IPS DF 4.7 (cell line): ENCODE data around the gene STK32B.
"Not testable (repeated sequence)": the region's sequence is repeated elsewhere in the genome, so short reads cannot be mapped to it uniquely, and the experiment has no call there.

Experiments
- DNase-seq: peaks from one replicate; pipeline ENCODE4 v3.0.0-alpha.2; 2013; ENCODE audit warnings: low spot score; ENCODE audit errors: extremely low read depth

Gene STK32B

DNA sequence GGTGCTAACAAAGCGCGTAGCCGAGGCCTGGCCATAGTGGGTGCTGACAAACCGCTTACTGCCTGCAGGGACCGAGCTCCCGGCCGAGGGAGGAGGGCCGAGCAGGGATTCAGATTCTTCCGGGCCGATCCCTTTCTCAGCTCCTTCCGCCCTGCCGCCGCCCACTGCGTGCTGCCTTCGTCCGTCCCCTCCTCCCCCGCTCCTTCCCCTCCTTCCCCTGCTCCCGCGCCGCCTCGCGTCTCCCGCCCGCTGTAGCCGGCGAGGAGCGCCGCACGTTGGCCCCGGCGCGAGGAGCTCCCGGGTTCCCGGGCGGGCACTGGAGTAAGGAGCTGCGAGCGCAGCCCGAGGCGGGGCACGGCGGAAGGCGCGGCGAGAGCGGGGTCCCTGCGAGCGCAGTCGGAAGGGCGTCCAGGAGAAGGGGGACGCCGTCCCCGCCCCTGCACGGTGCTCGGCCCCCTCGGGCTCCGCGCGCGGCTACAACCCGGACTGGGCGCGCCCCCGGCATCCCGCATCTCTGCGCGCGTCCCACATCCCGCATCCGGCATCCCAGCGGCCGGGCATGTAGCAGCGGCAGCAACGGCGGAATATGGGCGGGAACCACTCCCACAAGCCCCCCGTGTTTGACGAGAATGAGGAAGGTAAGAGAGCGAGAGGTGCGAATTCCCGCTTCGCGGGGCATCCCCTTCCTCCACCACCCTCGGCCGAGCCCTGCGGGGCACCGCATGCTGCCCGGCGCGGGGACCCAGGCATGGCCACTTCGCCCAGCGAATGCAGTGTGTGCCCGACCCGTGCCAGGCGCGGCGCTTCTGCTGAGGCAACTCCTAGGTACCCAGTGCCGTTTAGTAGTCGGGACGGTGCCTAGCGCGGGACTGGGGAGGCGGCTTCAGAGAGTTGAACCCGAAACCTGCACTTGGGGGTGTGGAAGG, at the start of gene STK32B:
Gene STK32B, plus strand, starts transcription at position 203 of the 926 bp plus-strand sequence.
- no peak for DNase-seq

DNA sequence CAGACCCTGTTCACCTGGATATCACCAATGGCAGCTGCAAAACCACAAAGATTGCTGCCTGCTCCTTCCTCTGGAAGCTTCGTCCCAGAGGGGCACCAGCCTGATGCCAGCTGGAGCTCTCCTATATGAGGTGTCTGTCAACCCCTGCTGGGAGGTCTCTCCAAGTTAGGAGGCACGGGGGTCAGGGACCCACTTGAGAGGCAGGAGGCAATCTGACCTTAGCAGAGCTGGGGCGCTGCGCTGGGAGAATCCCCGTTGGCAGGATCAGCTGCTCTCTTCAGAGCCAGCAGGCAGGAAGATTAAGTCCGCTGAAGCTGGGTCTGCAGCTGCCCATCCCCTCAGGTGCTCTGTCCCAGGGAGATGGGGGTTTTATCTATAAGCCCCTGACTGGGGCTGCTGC, 49.6 kb upstream of the STK32B start:
- DNase-seq: not testable (repeated sequence)

DNA sequence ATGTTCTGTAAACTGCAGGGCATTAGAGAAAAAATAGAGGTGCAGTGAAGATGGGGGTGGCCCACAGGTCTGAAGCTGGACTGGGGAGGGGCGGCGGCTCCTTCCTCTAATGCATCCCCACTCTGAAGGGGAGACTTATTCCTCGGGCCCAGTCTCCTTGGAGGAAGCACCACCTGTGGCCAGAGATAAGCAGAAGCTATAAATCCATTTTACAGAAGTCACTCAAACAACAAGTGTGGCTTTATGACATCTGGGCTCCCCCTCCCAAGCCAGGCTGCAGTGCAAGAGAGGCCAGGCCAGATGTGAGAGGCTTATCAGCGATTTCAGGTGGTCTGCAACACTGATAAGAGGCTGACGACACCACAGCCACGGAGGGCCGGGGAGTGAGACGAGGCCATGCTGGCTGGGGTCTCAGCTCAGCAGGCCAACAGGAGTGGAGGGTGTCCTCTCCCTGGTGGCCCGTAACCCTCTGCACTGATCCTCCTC, 47.9 kb upstream of the STK32B start:
- DNase-seq: no peak

DNA sequence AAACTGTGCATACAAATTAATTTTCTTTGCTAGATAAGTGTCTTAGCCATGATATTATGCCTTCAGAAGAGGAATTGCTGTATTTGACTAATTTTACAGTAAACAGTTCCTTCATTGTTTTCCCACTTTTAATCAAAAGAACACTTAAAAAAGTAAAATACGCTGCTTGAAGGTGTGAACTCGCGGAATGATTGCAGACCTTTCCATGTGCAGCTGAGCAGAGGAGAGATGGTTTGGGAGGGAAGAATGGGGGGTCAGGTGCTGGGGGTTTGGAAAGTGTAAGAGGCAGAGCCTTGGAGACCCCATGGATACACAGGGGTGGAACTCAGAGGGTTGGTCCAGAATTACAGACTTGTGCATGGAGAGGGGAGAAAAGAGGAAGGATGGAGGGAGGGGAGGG, 47.4 kb upstream of the STK32B start:
- DNase-seq: no peak

DNA sequence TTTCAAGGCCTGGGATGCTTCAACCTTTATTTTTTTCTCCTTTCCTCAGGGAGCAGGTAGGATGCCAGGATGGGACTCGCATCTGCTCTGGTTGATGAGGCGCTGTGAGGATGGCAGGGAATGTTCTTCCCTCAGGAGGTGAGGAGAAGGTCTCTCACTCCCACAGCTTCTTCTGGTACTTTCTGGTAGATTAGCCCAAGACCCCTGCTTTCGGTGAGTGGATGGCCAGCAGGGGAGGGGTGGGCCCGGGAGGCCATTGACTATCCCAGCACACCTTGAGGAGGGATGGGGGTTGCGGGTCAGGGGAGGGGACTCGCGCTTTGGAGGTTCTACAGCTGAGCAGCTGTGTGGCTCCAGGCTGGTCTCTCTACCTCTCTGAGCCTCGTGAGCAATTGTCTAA, 46.8 kb upstream of the STK32B start:
- no peak for DNase-seq

DNA sequence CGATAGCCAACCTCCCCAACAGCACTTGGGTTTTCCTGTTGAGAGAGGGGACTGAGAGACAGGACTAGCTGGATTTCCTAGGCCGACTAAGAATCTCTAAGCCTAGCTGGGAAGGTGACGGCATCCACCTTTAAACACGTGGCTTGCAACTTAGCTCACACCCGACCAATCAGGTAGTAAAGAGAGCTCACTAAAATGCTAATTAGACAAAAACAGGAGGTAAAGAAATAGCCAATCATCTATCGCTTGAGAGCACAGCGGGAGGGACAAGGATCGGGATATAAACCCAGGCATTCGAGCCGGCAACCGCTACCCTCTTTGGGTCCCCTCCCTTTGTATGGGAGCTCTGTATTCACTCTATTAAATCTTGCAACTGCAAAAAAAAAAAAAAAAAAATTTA, 44.3 kb upstream of the STK32B start:
- DNase-seq: not testable (repeated sequence)

DNA sequence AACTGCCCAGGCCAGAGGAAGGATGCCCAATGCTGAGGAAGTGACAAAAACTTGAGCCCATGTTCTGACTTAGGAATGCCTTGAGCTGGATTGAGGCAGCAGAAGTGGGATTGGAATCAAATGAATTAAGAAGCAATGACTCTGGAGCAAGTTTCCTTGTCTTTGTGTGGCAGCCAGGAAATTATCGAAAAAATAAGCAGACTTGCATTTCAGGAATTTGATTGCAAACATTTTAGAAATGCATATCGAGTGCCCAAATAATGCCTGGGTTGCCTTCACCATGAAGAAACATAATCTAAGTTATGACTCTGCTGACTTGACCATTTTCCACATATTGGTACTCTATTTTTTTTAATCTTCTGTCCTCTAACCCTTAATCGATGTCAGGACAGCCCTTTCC, 41.5 kb upstream of the STK32B start:
- no peak for DNase-seq

DNA sequence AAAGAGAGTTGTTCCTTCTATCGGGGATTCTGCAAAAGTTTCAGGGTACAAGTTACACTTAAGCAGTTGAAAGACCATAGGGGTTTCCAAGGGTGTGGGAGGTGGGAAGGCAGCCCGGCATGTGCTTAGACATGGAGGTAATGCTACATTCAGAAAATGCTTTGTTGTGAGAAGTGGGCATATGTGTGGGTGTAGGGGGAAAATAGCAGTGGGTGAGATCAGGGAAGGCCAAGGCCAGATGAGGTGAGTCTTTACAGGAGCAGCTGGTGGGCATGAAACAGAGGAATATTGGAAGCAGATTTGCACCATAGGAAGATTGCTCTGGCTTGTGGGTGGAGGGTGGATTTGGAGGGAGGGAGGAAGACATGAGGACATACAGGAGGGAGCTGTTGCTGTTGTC, 40.3 kb upstream of the STK32B start:
- no peak for DNase-seq

DNA sequence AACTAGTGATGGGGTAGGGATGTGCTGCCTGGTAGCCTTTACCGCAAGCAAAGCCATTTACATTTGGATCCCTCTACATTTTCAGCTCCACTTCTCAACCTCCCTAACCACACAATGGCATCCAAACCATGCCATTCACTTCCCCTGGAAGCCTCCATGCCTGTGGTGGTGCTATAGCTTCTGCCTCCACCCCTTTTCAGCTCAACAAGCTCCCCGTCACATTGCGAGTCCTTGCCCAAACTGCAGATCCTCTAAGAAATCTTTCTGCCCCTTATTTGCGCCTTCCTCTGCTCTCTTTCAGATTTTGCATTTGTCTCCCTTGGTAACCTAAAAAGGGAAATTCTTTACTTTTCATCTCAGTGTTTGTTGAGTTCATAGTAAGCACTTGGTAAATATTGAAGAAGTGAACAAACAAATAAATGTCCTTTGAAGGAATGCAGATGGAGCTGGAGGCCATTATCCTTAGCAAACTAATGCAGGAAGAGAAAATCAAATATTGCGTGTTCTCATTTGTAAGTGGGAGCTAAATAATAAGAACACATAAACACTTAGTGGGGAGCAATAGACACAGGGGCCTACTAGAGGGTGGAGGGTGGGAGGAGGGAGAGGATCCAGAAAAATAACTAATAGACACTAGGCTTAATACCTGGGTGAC, 38.9 kb upstream of the STK32B start:
- no peak for DNase-seq

DNA sequence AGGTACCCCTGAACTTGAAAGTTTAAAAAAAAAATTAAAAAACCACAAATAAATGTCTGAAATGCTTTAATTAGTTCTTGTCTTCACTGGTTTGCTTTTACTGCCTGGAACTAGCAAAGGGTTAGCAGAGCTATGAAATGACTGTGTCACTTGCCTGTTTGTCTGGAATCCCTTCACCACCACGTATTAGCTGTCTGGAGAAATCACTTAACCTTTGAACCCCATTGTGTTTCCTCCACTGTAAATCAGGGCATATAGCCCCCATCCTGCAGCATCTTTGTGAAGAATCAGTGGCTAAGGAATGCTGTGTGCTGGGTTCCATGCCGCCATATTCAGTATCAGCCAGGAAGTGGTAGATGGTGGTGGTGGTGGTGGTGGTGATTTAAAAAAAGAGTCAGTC, 38.3 kb upstream of the STK32B start:
- no peak for DNase-seq

DNA sequence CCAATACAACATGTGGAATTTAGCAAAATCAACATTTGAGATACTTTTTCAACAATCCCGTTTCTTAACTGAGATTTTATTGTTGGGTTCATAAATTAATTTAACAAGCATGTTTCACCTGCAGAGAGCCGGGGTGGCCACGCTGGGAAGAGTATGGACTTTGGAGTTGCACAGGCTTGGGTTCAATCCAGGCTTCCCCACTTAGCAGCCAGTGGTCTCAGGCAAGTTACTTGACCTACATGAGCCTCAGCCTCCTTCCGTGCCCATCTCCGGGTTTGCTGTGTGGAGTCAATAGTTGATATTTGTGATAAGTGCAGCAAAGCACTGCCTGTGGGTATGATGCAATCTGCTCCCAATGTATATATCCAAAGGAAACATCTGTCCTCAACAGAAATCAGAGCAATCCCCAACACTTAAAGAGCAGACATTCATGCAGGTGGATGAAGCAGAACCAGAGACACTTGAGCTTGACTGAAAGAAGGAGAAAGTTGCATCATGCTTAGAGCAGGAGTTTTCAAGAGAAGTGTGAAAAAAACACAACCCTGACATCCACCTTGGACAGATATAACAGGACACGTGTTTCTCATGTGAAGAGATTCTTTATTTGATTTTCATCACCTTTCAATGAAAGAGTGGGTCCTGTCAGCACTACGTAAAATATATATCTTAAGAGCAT, 37.1 kb upstream of the STK32B start:
- DNase-seq: no peak

DNA sequence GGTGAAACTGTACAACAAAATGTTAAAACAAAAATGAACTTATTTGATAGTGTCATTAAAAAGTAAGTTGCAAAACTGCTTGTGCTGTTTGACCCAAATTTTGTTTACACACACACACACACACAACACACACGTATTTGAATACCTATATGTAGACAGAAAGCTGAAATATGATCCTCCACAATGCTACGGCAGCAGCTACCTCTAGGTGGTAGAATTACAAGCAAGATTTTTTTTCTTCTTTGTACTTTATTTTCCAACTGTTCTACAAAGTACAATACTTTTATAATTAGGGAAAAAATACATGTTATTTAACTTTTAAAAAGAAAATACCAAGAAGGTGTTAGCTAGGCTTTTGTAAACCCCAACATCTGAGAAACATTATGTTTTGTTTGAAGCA, 33.2 kb upstream of the STK32B start:
- DNase-seq: no peak

DNA sequence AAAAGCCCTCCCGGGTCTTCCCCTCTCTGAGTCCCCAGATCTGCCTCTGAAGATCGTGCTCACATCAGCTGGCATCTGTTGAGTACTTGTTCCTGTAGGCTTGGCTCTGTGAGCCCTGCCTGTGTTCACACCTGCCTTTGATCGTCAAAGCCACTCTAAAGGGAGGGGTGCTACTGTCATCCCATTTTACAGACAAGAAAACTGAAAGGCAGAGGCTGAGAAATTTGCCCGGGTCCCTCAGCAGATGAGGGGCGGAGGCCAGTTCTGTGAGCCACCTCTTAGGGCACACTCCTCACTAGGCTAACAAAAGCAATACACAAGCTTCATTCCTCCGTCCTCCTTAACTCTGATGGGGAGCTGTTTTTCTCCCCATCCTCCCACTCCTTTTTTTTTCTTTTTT, 32.7 kb upstream of the STK32B start:
- DNase-seq: no peak

DNA sequence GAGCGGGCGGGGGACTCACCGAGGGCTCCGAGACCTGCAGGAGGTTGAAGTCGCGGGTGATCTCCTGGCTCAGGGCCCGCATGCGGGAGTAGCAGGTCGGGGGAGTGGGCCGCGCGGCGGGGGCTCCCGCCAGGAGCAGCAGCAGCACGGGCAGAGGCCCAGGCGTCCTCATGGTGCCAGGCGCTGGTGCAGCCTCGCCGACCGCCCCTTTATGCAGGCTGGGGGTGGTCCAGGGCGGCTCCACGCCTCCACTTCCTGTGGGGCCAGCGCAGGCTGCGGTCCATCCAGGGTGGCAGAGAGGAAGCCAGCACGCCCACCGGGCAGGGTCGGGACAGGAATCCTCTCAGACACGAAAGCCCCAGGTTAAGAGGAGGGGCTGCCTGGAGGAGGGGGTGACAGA, 32.0 kb upstream of the STK32B start, which contains the start of gene CYTL1:
Gene CYTL1, minus strand, starts transcription at position 185 of the 400 bp plus-strand sequence. Its CDS starts 13 bp downstream, at position 172.
- no peak for DNase-seq

DNA sequence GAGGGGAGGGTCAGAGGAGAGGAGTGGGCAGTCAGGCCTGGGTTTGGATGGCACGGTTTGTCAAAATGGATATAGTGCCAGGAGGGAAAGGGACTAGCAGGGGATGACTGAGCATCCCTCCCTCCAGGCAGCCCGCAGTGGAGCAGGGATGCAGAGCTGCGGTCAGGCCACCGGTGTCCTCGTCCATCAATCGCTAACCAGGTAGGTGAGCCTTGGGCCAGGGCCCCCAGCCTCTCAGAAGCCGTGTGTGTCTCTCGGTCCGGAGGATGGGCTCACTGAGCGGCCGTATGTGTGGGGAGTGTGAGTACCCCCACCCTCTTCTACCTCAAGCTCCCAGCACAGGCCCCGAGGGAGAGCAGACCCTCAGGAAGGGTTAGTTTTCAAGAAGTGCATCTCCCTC, 31.5 kb upstream of the STK32B start:
- no peak for DNase-seq

DNA sequence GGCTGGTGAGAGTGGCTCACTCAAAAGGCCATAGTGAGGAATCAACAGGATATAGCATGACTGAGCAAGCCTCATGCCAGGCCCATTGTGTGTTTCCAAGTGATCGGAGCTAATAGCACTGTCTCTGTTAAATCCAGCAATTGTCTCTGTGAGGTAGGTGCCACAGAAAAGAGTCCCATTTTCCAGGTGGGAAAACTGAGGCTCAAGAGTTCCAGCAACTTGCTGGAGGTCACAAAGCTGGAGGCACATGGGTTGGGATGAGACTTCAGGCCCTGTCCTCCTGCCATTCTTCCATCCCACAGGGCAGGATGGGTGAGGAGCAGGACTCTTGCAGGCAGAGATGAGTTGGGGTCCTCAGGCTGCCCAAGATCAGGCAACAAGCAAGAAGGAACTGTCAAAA, 30.9 kb upstream of the STK32B start:
- no peak for DNase-seq

DNA sequence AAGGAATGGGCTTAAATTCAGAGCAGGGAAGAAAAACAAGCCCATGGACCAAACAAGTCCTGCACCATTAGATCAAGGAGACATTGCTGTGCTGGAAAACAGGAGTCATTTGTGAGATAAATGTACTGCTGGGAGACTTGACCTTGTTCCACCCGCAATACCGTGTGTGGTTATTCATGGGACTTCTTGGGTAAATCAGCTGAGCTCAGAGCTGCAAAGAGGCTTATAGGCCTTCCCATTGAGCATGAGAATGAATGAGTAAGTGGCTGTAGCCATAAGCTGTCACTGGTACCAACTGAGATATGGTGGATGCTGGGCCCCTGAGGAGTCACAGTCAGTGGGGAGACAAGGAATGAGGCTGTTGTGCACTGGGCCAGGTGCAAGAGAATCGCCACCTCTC, 29.7 kb upstream of the STK32B start:
- DNase-seq: no peak

DNA sequence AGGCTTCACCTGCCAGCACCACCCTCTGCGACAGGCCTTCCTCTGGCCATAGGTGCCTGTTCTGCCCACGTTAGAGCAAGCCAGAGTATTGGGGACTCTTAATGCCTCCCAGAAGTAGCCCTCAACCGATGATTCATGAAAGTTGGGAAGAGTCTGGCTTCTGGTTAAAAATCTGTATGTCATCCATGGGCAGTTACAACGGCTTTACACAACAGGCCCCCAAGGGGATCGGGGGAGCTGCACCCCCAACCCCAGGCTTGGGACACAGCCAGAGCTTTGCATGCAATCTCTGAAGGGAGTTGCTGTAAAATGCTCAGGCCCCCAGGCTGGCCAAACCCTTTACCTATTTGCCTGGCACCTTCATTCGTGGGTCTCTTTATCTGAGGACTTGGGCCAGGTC, 26.6 kb upstream of the STK32B start:
- no peak for DNase-seq

DNA sequence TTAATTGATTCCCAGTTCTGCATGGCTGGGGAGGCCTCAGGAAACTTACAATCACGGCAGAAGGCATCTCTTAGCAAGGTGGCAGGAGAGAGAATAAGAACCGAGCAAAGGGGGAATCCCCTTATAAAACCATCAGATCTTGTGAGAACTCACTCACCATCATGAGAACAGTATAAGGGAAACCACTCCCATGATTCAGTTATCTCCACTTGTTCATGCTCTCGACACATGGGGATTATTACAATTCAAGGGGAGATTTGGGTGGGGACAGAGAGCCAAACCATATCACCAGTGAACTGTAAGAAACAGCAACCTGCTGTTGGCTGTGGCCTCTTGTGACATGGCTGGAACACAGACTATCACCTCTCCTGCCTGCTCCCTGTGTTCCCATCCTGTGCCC, 24.9 kb upstream of the STK32B start:
- no peak for DNase-seq

DNA sequence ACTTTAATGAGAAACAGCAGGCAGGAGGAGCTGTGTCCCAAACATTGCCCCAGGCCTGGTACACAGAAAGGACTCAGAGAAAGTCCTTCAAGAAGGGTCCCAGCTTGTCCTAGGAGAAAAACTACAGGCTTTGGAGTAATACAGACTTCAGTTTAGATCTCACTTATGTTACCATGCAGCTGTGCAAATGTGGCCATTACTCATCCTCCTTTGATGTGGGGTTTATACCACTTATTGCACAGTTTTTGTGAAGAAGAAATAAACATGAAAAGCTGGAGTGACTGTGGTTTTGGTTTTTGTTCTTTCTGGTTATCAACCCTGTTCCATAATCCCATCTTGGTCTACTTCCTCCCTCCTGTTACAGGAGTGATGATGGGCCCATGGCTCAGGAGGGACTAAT, 23.9 kb upstream of the STK32B start:
- no peak for DNase-seq

DNA sequence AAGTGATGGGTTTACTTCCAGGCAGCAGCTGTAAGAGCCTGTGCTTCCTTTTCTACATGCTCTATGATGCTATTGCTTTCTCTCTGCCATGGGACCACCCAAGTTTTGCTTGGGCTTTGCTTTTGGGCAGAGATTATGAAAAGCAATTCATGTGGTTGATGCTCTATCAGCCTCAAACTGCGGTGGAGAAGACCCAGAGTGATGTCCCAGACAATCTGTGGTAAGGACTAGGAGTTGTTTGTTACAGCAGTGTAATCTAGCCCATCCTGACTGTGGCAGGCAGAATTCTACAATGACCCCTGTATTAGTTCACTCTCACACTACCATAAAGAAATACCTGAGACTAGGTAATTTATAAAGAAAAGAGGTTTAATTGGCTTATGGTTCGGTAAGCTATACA, 22.8 kb upstream of the STK32B start:
- DNase-seq: no peak

DNA sequence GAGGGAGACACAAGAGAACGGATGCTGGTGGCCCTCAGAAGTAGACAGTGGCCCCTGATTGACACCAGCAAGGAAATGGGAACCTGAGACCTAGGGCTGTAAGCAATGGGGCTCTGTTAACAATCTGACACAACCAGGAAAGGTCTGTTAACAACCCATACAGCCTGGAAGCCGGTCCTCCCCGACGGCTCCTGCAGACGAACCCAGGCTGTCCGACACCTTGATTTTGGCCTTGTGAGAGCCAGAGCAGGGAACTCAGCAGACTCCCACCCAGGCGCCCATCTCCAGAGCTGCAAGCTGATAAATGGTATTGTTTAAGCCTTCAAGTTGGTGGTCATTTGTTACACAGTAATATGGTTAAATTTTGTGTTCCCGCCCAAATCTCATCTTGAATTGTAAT, 21.8 kb upstream of the STK32B start:
- DNase-seq: no peak
